Naive thymus-derived CD8-positive, alpha-beta T cell (primary cell): ENCODE data around the gene CBX4. TPM values are rescaled to one million over a fixed set of nuclear protein-coding genes. Genes with fewer than 3 reads are reported as not detected.

Experiments
- ATAC-seq, 2 donors: fragments of 150-1000 bp; cut with Tn5 transposase in 1 of 2; sonication (Bioruptor Pico), chemical (Tn5 transposase) in 1 of 2; 1 replicate in 1 of 2; 2 replicates in 1 of 2; pipeline ENCODE4 v1.10.0; 2021; ENCODE audit warnings: mild to moderate bottlenecking in 2 of 2, moderate library complexity in 2 of 2
- POLR2A ChIA-PET: fragments of 350-600 bp; sonication (Branson Sonifier 250); formaldehyde crosslinking; loops from one replicate; lab custom pipeline; 2021; ENCODE audit warnings: antibody characterized with exemption; lab: Charles Lee
- DNase-seq, 10 donors: peaks; one replicate each; pipeline versions ENCODE4 v3.0.0 to v3.0.0-alpha.2; 2020 to 2022
- H3K27ac Mint-ChIP-seq, 10 donors: one replicate each; pipeline ENCODE4 v1.8.0; 2020 to 2022; ENCODE audit warnings: mild to moderate bottlenecking in 10 of 10, mixed read lengths in 10 of 10, moderate library complexity in 4 of 10, inconsistent platforms in 1 of 10
- H3K27me3 Mint-ChIP-seq, 5 donors: one replicate each; pipeline ENCODE4 v1.8.0; 2021 to 2022; ENCODE audit warnings: mixed read lengths in 5 of 5
- H3K36me3 Mint-ChIP-seq, 3 donors: one replicate each; pipeline ENCODE4 v1.8.0; 2020 to 2022; ENCODE audit warnings: mixed read lengths in 3 of 3, mild to moderate bottlenecking in 2 of 3, inconsistent platforms in 1 of 3
- H3K4me1 Mint-ChIP-seq, 4 donors: one replicate each; pipeline ENCODE4 v1.8.0; 2021 to 2022; ENCODE audit warnings: mixed read lengths in 4 of 4
- H3K4me3 Mint-ChIP-seq, 10 donors: one replicate each; pipeline ENCODE4 v1.8.0; 2020 to 2022; ENCODE audit warnings: mild to moderate bottlenecking in 10 of 10, mixed read lengths in 10 of 10, moderate library complexity in 6 of 10, inconsistent platforms in 1 of 10
- H3K9me3 Mint-ChIP-seq, 9 donors: one replicate each; pipeline ENCODE4 v1.8.0; 2020 to 2022; ENCODE audit warnings: mixed read lengths in 9 of 9, mild to moderate bottlenecking in 3 of 9, inconsistent platforms in 1 of 9, moderate library complexity in 1 of 9
- polyA plus RNA-seq, 3 donors: library from polyadenylated mRNA; unstranded; fragments of 300-500 nt; fragmentation: Illumina TruSeq; gene quantifications; one replicate each; pipeline ENCODE4 v1.2.3, GENCODE V29; 2021
- total RNA-seq, 8 experiments: library from RNA in 2 of 8; stranded (reverse) in 2 of 8; gene quantifications; one replicate each; pipeline ENCODE4 v1.2.3 and lab custom pipeline; 2021 to 2026

Gene CBX4
- total and polyA plus RNA-seq, 5 experiments from 2014 or later, result 4.3 to 80.7 (median 16.0) TPM

DNA sequence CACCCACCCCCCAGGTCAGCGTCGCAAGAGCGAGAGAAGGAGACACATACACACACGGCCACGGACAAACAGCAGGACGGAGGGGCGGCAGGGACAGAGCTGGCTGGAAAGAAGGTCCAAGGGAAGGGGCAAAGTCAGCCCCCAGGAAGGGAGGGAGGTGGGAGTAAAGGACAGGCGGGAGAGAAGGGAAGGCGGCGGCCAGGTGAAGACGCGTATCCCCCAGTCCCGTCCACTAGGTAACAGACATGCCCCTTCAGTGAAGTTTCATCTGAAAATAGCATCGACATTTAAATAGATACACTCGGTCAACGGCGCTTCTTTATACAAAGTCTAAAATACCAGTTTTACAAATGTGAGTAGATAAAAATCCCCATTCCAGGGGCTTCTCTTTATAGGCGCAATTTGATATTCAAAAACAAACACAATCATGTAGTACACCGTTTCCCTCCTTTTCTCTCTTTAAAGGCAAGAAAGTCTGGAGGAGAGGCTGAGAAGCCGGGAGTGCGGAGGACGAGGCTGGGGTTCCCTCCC is 46.8 kb downstream of the CBX4 start:
- Mint-ChIP-seq H3K36me3 (peaks cover 0 to 7% (median 0%) of the 10 kb centered on the region in 3 donors), H3K27me3 (peaks cover 11 to 44% (median 21%) of the 10 kb centered on the region in 5 donors), H3K9me3 (peaks cover 0 to 2% (median 0%) of the 10 kb centered on the region in 9 donors), H3K4me3 (peak overlapping the region in 3 of 10 donors; percentile 32 to 53 (median 36)), H3K4me1 (peaks cover 3 to 35% (median 26%) of the 10 kb centered on the region in 4 donors), H3K27ac (peak overlapping the region in 1 of 10 donors; percentile 34)
- POLR2A ChIA-PET, result interaction anchor here (1.8 kb wide), 1 partner anchor 47 kb away, joined by 5 read pairs; the partner anchor contains the start of gene CBX4
- ATAC-seq (no peak), DNase-seq (no peak)

DNA sequence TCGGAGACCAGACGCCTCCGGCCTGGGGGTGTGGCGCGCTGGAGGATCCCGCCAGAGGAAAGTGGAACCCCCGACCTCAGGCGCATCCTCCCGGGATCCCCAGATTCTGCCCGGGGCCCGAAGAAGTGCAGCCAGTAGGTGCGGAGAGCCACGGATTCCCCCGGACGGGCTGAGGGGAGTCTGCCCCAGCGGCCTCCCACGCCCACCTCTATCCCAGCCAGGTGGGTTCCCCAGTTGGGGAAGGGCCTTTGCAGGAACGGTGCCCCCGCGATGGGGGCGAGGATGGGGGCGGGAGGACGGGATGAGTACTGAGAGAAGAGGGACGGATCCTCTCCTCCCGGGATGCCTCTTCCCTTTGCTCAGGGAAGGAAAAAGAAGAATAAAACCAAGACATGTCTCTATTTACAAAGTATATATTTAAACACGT is 47.5 kb downstream of the CBX4 start:
- Mint-ChIP-seq H3K4me3 (peak overlapping the region in 1 of 10 donors; percentile 10), H3K27me3 (peaks cover 14 to 50% (median 25%) of the 10 kb centered on the region in 5 donors), H3K4me1 (peaks cover 3 to 32% (median 26%) of the 10 kb centered on the region in 4 donors), H3K9me3 (no peaks in the 10 kb centered on the region), H3K27ac (no peak overlapping the region), H3K36me3 (peaks cover 0 to 7% (median 0%) of the 10 kb centered on the region in 3 donors)
- POLR2A ChIA-PET, result interaction anchor here (1.8 kb wide), 1 partner anchor 48 kb away, joined by 5 read pairs; the partner anchor contains the start of gene CBX4
- DNase-seq (peak in 1 of 10 donors; percentile 7), ATAC-seq (peak in 1 of 2 donors; percentile 8)

DNA sequence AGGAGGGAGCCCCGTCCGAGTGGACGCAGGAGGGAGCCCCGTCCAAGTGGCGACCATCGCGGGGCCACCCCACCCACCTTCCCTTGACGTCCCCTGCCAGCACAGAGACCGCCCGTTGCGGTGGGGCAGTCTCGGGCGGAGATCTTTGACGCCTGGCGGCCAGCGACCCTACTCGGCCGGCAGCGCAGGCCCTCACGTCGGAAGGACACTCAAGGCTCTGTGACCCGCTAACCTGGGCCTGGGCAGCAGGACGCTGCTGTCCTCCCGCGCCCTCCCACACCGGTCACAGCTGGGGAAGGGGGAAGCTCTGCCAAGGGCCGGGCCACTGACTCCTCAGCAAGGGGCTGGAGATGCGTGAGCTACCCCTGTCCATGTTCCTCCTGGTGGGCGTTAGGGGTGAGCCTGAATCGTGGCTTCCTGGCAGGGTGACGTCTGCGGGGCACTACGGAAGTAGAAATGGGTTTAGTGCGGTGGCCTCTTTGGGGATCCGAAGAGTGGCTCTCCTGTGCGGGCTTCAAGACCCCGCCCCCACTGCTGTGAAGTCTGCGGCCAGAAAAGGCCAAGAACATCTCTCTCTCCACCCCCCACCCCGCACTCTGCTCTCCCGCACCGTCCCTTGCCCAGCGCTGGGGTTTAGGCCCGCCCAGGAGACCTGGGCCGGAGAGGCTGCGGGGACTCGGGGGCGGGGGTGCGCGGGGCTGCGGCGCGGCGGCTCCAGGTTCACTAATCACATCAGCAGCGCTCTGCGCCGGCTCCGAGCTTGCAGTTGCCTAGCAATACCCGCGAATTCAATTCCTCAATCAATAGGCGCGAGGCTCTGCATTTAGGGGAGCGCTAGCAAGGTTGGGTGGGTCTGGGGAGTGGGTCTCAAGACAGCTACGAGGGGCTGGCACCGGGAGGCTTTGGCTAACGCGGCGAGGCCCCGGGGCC is 48.2 kb downstream of the CBX4 start:
- Mint-ChIP-seq H3K36me3 (peaks cover 0 to 7% (median 0%) of the 10 kb centered on the region in 3 donors), H3K27me3 (peaks cover 18 to 57% (median 32%) of the 10 kb centered on the region in 5 donors), H3K9me3 (no peaks in the 10 kb centered on the region), H3K27ac (peak overlapping the region in 2 of 10 donors; percentile 18 to 49), H3K4me1 (peaks cover 3 to 28% (median 21%) of the 10 kb centered on the region in 4 donors), H3K4me3 (peak overlapping the region in 9 of 10 donors; percentile 15 to 57 (median 41))
- DNase-seq (peak in 2 of 10 donors; percentile 41 to 43), ATAC-seq (peak; percentile 52 to 74)
- POLR2A ChIA-PET, result interaction anchor here (0.7 to 1.8 kb wide), 2 partner anchors 12 to 49 kb away, joined by 3 to 5 read pairs; partner anchors contain the start of gene CBX4

DNA sequence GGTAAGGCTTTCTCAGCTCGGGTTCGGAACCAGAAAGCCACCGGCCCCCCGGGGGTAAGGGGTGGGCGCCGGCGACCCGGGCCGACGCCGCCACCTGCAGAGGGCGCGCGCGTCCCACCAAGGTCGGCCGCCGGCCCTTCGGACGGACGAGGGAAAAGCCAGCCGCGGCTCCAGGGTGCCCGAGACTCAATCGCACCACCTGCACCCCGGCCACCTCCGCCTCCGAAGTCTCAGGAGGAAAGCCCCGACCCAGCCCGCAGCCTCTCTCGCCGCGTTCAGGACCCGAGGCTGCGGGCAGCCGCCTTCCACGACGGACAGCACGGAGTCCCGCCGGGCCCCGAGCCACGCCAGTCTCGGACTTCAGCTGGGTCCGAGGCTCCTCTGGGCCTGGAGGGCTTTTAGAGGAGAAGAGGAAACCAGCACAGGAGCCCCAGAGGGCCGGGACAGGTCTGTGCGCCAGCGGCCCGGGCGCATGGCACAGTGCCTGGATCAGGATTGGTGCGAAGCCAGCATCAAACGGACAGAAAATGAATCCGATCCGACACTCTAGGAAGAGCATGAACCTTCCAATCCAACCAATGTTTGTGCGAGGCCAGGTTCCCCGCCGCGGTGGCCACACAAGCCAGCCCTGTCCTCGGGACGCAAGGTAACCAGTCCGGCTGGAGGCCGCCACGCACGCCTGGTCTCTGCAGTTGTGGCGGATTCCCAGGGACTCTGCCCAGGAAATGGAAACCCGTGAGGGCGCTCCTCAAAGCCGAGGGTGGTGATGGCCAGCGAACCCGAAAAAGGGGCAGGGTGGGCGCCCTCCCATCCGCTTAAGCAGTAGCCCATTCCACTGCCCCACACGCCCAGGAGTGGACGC is 49.1 kb downstream of the CBX4 start:
- Mint-ChIP-seq H3K27me3 (peaks cover 21 to 62% (median 35%) of the 10 kb centered on the region in 5 donors), H3K4me3 (peak overlapping the region in 6 of 10 donors; percentile 4 to 50 (median 28)), H3K4me1 (peaks cover 3 to 22% (median 16%) of the 10 kb centered on the region in 4 donors), H3K27ac (no peak overlapping the region), H3K9me3 (no peaks in the 10 kb centered on the region), H3K36me3 (peaks cover 0 to 4% (median 0%) of the 10 kb centered on the region in 3 donors)
- POLR2A ChIA-PET, result interaction anchor here (0.7 to 1.0 kb wide), 2 partner anchors 12 to 47 kb away, joined by 3 to 5 read pairs; no protein-coding TSS in a partner anchor
- DNase-seq (peak in 1 of 10 donors; percentile 15), ATAC-seq (peak; percentile 31 to 34)

DNA sequence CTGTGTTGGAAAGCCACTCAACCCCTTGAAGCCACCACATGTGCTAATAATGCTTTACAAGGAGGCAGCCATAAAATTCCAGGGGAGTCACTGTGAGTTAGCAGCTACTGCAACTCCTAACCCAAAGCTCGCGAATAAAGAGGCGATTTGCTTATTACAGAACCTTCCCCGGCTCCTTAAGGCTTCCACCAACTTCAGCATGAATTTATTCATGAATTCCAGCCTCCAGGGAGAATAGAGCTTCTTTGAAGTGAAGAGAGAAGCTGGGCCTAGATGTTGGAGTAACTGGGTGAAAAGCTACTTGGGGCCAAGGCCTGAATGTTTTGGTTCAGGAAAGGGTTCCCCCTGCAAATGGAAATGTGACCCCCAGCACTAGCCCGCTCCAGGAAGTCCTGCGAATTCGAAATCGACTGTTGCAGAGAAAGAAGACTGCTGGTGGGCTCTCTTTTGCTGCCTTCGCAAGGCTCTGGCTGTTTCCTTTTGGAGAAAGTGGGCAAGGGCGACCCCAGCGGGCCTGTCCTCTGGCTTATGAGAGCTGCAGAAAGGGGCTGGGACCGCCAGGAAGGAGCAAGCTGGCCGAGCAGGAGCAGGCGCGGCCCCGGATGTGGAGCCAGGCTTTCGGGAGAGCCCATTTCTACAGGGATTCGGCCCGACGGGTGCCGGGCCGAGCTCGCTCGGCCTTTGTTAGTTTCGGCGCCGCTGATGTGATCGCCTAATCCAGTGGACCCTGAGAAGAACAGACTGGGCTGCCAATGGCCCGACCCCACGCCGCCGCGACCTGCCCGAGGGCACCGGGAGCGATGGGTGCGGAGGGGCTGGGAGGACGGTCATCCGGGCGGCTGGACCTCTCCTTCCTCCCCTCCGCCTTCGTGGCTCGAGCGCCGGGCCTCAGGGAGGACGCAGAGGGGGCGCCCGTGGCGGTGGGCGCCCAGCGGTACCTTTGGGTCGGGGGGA is 50.0 kb downstream of the CBX4 start:
- Mint-ChIP-seq H3K9me3 (no peaks in the 10 kb centered on the region), H3K27ac (no peak overlapping the region), H3K4me3 (peak overlapping the region in 7 of 10 donors; percentile 22 to 70 (median 43)), H3K4me1 (peaks cover 3 to 22% (median 16%) of the 10 kb centered on the region in 4 donors), H3K36me3 (peaks cover 0 to under 1% (median 0%) of the 10 kb centered on the region in 3 donors), H3K27me3 (peaks cover 23 to 67% (median 36%) of the 10 kb centered on the region in 5 donors)
- no peak for ATAC-seq
- no peak for DNase-seq
- POLR2A ChIA-PET, result interaction anchor here (1.0 to 1.1 kb wide), 2 partner anchors 23 to 48 kb away, joined by 3 to 5 read pairs; no protein-coding TSS in a partner anchor

DNA sequence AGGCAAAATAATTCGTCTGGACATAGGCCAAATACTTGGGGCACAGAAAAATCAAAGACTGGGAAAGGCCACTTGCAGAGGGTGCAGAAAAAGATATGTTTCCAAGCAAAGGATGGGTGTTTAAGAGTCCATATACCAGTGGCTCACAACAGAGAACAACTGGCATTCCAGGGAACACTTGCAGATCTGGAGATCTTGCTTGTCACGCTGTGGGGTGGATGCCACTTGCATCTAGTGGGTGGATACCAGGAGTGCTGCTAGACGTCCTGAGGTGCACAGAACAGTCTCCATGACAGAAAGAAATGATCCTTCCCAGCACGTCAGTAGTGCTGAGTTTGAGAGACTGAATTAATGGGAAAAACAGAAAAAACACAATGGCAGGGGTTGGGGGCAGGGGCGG is 50.8 kb downstream of the CBX4 start:
- Mint-ChIP-seq H3K27ac (peak overlapping the region in 1 of 10 donors; percentile 70), H3K36me3 (no peaks in the 10 kb centered on the region), H3K4me1 (peaks cover 0 to 19% (median 16%) of the 10 kb centered on the region in 4 donors), H3K9me3 (no peaks in the 10 kb centered on the region), H3K27me3 (peaks cover 24 to 71% (median 36%) of the 10 kb centered on the region in 5 donors), H3K4me3 (peak overlapping the region in 2 of 10 donors; percentile 6 to 13)
- POLR2A ChIA-PET, result interaction anchor here (1.1 kb wide), 1 partner anchor 24 kb away, joined by 3 read pairs; no protein-coding TSS in a partner anchor
- ATAC-seq, result no peak
- no peak for DNase-seq

DNA sequence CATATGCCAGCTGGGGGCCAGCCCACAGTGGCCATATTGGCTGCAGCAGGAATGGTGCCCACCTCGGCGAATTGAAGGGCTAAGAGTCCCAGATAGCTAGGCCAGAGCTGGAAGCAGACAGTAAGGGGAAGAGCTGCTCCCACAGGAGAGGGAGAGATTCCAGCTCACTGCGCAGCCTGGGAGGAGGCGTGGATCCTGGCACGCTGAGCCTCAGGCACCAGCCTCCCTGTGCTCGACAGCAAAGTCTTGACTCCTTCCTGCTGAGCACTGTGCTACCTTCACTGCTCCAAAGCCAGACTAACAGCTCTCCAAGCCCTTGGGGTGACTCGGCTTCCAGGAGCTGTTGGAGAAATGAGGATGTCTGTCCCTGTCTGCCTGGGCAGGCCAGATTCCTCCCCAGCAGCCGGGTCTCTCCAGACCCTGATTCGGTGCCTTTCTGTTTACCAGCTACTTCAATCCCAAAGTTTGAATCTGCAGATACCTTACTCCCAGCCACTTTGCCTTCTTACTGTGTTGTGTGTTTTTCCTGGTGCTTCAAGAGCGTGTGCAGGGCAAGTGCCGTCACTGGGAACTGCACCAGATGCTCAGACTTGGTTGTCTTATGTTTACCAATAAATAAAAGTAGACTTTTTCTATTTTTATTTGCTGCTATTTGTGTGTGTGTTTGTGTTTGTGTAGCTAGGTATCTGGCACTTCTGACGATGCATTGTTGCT is 52.2 kb downstream of the CBX4 start:
- Mint-ChIP-seq H3K27me3 (peaks cover 27 to 80% (median 42%) of the 10 kb centered on the region in 5 donors), H3K4me3 (no peak overlapping the region), H3K36me3 (no peaks in the 10 kb centered on the region), H3K27ac (no peak overlapping the region), H3K9me3 (no peaks in the 10 kb centered on the region), H3K4me1 (peaks cover 7 to 24% (median 18%) of the 10 kb centered on the region in 4 donors)
- ATAC-seq (no peak), DNase-seq (no peak)
- POLR2A ChIA-PET, result no interaction called here

DNA sequence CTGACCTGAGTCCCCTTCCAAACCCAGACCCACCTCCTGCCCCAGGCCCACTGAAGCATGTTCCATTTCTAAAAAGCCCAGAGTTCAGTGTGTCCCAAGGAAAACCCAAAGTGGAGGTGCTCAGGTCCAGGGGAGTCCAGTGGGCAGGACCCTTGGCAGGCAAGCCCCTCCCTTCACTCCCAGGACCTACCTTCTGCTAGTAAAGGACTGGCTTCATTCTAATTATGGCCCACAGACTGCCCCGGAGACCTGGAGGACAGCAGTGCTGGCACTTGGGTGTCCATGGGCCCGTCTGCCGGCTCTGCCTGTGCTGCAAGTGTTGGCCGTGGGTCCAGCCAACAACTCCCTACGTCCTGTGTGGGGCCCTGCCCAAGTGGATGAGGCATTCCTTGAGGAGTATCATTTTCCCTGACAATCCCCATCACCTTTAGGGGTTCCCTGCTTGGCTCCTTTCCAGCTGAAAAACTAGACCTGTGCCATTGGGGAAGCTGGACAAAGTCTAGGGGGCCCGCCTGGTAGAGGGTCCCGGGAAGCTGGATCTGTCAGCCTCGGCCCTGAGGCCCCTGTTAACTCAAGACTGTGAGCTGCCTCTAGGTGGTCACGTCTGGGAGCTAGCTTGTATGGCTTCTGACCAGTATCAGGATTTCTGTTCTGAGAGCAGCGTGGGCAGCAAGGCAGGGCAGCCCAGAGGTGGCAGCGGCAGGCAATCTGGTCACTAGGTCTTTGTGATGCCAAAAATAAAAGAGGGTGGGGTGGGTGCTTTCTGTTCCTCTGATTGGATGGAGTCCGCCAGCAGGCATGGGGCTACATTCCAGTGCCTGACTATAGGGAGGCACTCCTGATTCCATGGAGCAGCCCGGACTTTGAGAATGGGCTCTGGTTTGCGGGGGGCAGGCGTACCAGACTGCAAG is 53.1 kb downstream of the CBX4 start:
- no peak for ATAC-seq
- Mint-ChIP-seq H3K36me3 (no peaks in the 10 kb centered on the region), H3K4me3 (no peak overlapping the region), H3K27me3 (peaks cover 31 to 82% (median 42%) of the 10 kb centered on the region in 5 donors), H3K4me1 (peaks cover 13 to 30% (median 25%) of the 10 kb centered on the region in 4 donors), H3K27ac (no peak overlapping the region), H3K9me3 (no peaks in the 10 kb centered on the region)
- no peak for DNase-seq
- POLR2A ChIA-PET, result no interaction called here

DNA sequence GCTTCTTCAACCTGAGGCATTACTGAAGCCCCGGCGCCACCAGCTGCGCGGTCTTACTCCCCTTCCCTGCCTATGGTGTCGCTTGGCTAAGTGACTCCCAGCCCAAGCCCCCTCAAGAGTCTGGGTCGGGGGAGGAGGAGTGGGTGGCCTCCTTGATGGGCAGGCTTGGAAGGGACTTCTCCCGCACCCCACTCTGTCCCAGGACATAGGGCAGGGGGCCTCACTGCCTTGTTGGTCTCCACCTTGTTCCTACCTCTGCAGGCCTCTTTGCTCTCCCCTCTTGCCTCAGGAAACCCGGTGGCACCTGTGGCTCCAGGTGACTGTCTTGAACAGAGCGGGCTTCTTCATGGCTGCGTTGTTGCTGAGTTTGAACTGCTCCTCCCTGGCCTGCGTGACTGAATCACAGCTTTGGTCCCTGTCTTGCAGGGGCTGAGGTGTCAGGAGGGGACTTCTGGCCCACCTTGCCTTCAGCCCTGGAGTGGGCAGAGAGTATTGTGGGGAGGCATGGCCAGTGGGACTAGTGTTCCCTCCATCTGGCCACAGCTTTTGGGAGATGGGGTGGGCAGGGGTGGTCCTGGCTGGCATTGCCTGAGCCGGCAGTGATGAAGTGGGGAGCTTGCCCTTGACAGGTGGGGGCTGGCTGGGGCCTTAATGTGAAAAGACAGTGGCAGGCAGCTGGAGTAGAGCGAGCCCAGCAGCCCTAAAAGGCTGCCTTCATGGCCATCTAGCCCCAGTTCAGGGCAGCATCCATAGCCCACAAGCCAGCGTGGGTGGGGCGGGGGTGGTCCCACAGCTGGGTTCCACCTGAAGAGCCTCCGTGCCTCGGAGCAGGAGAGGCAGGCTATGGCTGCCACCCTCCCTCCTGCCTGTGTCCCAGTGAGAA is 54.0 kb downstream of the CBX4 start:
- POLR2A ChIA-PET, result no interaction called here
- Mint-ChIP-seq H3K27ac (no peak overlapping the region), H3K4me3 (no peak overlapping the region), H3K4me1 (peaks cover 22 to 30% (median 27%) of the 10 kb centered on the region in 4 donors), H3K9me3 (no peaks in the 10 kb centered on the region), H3K36me3 (no peaks in the 10 kb centered on the region), H3K27me3 (peaks cover 34 to 81% (median 45%) of the 10 kb centered on the region in 5 donors)
- DNase-seq, result no peak
- no peak for ATAC-seq
